Testis (tissue), 3 donors: ENCODE measurements around the gene ABTB2. TPM values are rescaled to one million over a fixed set of nuclear protein-coding genes. Genes with fewer than 3 reads are reported as not detected.

ENCODE experiments used
- DNase-seq: peaks from one replicate; pipeline ENCODE4 v3.0.0-alpha.2; 2019
- H3K27ac ChIP-seq, 2 donors: fragments of 200-600 bp; sonication (generic); one replicate each; pipeline ENCODE4 v1.5.1; 2019
- H3K27me3 ChIP-seq: fragments of 200-600 bp; sonication (generic); one replicate; pipeline ENCODE4 v1.5.1; 2019
- H3K36me3 ChIP-seq: fragments of 200-600 bp; sonication (generic); one replicate; pipeline ENCODE4 v1.5.1; 2017; ENCODE audit warnings: low read depth; ENCODE audit errors: missing control alignments
- H3K4me1 ChIP-seq: fragments of 200-600 bp; sonication (generic); one replicate; pipeline ENCODE4 v1.5.1; 2019
- H3K4me3 ChIP-seq, 2 donors: fragments of 200-600 bp; sonication (generic); one replicate each; pipeline ENCODE4 v1.5.1; 2017 to 2019
- H3K9me3 ChIP-seq: fragments of 200-600 bp; sonication (generic); one replicate; pipeline ENCODE4 v1.5.1; 2017
- CTCF ChIP-seq, 3 experiments: fragments of 450-650 bp in 2 of 3; fragments of 200-600 bp in 1 of 3; sonication (generic) in 1 of 3; IDR thresholded peaks; one replicate each; pipeline ENCODE4 v1.5.1; 2016 to 2019; ENCODE audit warnings: antibody characterized with exemption in 3 of 3, mild to moderate bottlenecking in 2 of 3, moderate library complexity in 1 of 3
- POLR2A ChIP-seq: fragments of 450-650 bp; IDR thresholded peaks from one replicate; pipeline ENCODE4 v1.6.1; 2017; ENCODE audit warnings: antibody characterized with exemption, mild to moderate bottlenecking, moderate library complexity
- WGBS, 2 donors: methylation state at CpG; one replicate each; pipeline ENCODE4 v1.1.5; 2018; 5-methylcytosine and 5-hydroxymethylcytosine counted together
- intact Hi-C: fragments of 100-400 bp; cut with DNase I; formaldehyde crosslinking; loops from one replicate; pipeline ENCODE4 v1.15.1; 2023; ENCODE audit warnings: low total_unique reads
- polyA plus RNA-seq: library from polyadenylated mRNA; stranded (reverse); fragments of 350-450 nt; fragmentation: Illumina TruSeq; extraction: RNeasy Lipid Tissue Mini Kit (QIAGEN cat#74804); gene quantifications from one replicate; pipeline ENCODE4 v1.2.3, GENCODE V29; 2014; ENCODE audit warnings: low read depth, low replicate concordance; ENCODE audit not compliant: insufficient read depth
- total RNA-seq, 2 donors: library from RNA; depleted of rRNA; stranded (reverse); fragments of >200 nt; gene quantifications; one replicate each; pipeline ENCODE4 v1.2.3, GENCODE V29; 2016

Gene ABTB2
- total and polyA plus RNA-seq, 3 donors from 2014 or later: 5.8 to 12.1 (median 8.9) TPM

GRCh38 chr11:34332524-34332923 lies 25.3 kb downstream of the ABTB2 start:
- no peak for TF ChIP-seq POLR2A
- TF ChIP-seq CTCF (IDR thresholded peaks at IDR 0.05): no peak
- Histone ChIP-seq H3K36me3 (no peaks in the 10 kb centered on the region), H3K9me3 (no peaks in the 10 kb centered on the region), H3K27me3 (no peaks in the 10 kb centered on the region), H3K4me1 (peaks cover 9% of the 10 kb centered on the region), H3K4me3 (no peak overlapping the region), H3K27ac (no peak overlapping the region)
- intact Hi-C loops: no loop called here
- DNase-seq: no peak
- 31 to 54% methylated on average over 3 of the region's 3 CpGs for WGBS, 2 donors

GRCh38 chr11:34331736-34332135 lies 26.1 kb downstream of the ABTB2 start:
- TF ChIP-seq POLR2A (no peak), CTCF (IDR thresholded peaks at IDR 0.05) (no peak)
- WGBS, 2 donors: 91 to 97% methylated on average over 3 of the region's 3 CpGs

GRCh38 chr11:34331329-34331728 lies 26.5 kb downstream of the ABTB2 start:
- Histone ChIP-seq H3K27me3 (no peaks in the 10 kb centered on the region), H3K9me3 (no peaks in the 10 kb centered on the region), H3K4me1 (peaks cover 16% of the 10 kb centered on the region), H3K27ac (no peak overlapping the region), H3K4me3 (no peak overlapping the region), H3K36me3 (no peaks in the 10 kb centered on the region)
- no peak for TF ChIP-seq POLR2A
- TF ChIP-seq CTCF (IDR thresholded peaks at IDR 0.05): no peak
- no peak for DNase-seq
- WGBS, 2 donors: 69 to 71% methylated on average over 2 of the region's 2 CpGs
- intact Hi-C loops: no loop called here

More at GRCh38 chr11:34331736-34332135, 26.1 kb downstream of the ABTB2 start:
- intact Hi-C loops: no loop called here
- Histone ChIP-seq H3K4me3 (no peak overlapping the region), H3K9me3 (no peaks in the 10 kb centered on the region), H3K27me3 (no peaks in the 10 kb centered on the region), H3K36me3 (no peaks in the 10 kb centered on the region), H3K27ac (no peak overlapping the region), H3K4me1 (peaks cover 16% of the 10 kb centered on the region)
- DNase-seq: no peak

- no peak for DNase-seq
- no peaks in the 10 kb centered on the region for H3K27me3 ChIP-seq
- no peaks in the 10 kb centered on the region for H3K36me3 ChIP-seq
- intact Hi-C loops: no loop called here
- peaks cover 16% of the 10 kb centered on the region for H3K4me1 ChIP-seq
- TF ChIP-seq CTCF (IDR thresholded peaks at IDR 0.05) (no peak), POLR2A (no peak)
- no peak overlapping the region for H3K27ac ChIP-seq
- H3K9me3 ChIP-seq: no peaks in the 10 kb centered on the region
- no peak overlapping the region for H3K4me3 ChIP-seq
Observed at GRCh38 chr11:34330653-34331052, 27.2 kb downstream of the ABTB2 start.

GRCh38 chr11:34329876-34330275 lies 27.9 kb downstream of the ABTB2 start:
- intact Hi-C loops: no loop called here
- Histone ChIP-seq H3K27ac (no peak overlapping the region), H3K36me3 (no peaks in the 10 kb centered on the region), H3K4me1 (peaks cover 16% of the 10 kb centered on the region), H3K4me3 (no peak overlapping the region), H3K27me3 (no peaks in the 10 kb centered on the region), H3K9me3 (no peaks in the 10 kb centered on the region)
- no peak for TF ChIP-seq POLR2A
- TF ChIP-seq CTCF (IDR thresholded peaks at IDR 0.05): no peak
- 77 to 89% methylated on average over 2 of the region's 2 CpGs for whole genome bisulfite sequencing, 2 donors
- DNase-seq: no peak
